OCI-M2 (cell line): ENCODE results near the gene CACNA1D.

Source experiments
- DNase-seq: peaks from one replicate; lab custom pipeline; 2025; ENCODE audit not compliant: unreplicated experiment; lab: John Stamatoyannopoulos, UW

The CACNA1D gene

DNA sequence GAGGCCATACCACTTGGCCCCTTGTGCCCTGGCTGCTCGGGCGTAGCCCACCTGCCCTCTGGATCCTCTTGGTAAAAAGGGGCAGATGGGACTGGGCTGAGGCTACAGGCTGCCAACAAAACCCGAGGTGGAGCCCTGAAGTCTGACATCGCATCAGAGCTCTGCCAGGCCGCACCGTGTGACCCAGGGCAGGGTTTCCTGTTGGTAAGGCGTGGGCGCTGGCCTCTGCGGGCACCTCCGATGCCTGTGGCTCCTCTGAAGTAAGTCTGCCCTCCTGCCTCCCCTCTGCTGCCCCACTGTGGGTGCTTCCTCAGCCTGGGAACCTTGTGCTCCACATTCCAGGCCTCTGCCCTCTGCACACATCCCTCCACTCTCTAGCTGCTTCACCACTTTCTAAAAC lies 342.9 kb downstream of the CACNA1D start:
- DNase-seq = no peak

DNA sequence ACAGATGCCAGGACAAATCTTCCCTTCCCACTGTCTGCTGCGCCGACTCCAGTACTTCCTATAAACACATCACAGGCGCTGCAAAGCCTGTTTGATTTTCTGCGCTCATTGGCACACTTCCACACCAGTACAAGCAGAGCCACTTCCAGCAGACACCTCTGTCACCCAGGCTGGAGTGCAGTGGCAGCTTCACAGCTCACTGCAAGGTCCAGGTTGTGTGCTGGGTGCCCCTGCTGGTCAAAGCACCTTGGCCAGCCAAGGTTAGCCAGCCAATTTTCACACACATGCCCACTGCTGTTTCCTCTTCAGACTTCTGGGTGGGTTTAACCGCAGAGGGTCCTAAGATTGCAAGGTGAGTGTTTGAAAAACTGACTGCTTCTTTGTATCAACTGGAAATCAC lies 346.9 kb downstream of the CACNA1D start:
- DNase-seq = no peak

DNA sequence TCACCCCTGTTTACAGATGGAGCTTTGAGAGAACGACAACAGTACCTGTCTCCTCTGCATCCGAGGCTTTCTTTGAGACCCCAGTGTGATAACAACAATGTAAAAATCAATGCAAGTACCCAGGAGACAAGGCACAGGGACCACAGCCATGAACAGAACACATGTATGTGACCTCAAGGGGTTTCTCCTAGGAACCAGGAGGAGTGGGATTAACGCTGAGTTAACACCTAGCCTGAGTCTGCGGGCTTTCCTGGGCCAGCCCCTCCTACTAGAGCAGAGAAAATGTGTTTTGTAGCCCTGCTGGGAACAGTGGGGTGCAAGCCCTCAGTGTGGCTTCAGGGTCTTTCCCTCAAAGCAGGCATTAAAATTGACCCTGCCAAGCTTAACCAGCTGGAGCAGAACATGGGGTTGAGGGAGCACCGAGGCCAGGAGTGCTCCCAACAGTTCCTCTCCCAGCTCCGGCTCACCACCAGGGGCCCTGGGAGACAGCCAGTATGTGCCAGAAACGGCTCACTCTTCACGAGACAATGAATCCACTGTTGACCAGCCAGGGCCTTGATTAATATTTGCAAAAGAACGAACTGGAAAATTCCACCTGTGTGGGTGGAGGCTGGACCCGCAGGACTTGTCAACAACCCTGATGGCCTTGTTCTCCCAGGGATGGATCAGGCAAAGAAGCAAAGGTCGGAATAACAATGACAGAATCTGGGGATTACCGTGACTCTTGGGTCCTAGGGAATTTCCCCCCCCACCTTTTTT lies 348.2 kb downstream of the CACNA1D start:
- DNase-seq = no peak

DNA sequence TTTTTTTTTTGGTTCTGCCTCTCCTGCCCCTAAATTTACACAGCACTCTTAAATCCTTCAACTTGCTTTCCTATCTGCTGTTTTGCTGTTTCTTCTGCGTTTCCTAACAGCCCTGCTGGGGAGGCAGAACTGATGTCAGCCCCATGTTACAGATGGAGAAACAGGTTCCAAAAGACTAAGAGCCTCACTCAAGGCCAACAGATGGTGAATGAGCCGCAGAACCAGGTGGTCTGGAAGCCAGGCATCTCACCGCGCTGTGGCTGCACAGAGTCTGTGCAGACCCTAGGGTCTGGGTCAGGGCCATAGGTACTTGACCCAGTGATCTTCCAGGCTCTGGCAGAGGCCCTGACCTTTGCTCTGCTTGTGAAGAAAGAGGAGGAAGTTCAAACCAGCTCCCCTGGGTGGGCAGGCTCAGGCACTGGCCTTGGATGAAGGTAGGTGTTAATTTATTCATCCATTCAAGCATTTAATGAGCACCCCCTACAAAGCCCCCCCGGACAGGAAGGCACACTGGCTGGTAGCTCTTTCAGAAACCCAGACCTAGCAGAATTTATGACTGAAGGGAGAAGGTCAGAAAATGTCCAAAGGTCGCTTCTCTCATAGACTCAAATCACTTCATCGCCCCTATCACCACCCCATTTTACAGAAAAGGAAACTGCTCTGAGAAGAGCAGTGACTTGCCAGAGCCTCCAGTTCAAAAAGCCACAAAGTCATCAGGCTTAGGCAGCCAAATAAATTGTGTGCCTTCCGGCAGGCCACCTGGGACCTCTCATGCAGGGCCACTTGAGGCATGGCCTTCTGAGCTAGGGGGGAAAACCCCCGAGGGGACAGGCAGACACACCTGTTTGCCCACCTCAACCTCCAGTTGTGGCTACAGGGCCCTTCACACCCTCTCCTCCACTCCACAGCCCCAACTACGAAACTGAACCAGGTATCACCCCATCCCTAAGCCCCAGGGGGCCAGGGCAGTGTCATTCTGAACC lies 349.1 kb downstream of the CACNA1D start:
- DNase-seq = no peak

DNA sequence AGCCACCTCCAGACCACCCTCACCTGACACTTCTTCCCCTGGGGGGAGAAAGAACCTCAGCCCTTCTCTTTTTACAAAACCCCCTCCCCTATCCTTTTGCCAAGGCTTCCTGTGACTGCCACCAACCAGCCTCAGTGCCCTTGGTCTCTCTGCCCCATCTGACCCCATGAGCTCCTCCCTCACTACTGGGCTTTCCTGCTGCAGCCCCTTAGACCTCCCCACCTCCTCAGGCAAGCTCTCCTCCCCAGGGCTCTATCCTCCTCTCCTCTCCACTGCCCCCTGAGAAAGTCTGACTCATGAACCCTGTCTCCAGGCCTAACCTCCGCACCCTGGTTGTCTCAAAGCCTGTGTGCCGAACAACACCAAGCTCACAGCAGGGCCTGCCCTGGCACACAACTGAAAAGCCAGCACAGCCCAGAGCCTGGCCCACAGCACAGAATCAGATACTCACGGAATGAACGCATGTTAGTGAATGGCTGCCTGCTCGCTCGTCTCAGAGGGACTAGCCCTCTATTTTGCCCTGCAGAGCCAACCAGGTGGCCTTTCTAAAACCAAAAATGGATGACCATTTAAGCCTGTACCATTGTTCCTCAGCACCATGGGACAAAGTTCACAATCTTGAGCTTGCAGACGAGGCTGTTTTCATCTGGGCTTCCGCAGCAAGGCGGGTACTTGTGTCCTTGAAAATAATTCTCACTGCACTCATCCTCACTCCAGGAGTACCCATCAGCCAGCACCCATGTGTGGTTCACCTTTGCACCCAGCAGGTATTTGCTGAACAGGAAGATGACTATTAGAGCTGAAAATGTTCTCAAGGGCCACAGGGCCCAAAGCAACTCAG lies 350.1 kb downstream of the CACNA1D start:
- DNase-seq = no peak

DNA sequence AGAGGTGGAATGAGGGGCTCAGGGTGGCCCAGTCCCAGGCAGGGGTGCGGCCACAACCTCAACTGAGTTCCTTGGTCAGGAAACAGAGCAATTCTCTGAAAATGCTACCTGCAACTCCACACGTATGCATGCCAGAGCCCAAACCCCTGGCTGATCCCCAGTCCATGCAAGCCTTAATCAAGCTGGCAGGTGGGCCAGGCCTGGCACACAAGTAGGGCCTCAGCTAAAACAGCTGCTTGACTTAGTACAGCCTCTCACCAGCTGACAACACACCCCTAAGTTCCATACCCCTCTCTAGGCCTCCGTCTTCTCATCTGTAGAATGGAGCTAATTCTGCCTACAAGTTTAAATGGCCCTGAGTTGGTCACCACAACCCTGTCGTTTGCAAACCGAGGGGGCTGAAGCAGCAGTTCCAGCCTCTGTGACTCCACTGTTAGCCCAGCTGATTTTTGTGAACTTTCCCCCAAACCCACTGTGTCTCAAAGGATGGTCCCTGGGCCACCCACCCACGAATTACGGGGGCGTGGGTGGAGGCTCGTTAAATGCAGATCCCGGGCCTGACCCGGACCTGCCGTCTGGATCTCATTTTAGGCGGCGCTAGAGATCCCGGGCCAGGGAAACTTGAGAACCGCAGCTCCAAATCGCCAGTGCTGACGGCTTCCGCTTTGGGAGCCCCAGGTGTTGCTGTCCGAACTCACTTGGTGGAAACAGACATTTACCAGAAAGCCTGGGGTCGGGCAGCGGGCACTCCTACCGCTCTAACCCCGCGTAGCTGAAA lies 350.9 kb downstream of the CACNA1D start:
- DNase-seq = no peak

DNA sequence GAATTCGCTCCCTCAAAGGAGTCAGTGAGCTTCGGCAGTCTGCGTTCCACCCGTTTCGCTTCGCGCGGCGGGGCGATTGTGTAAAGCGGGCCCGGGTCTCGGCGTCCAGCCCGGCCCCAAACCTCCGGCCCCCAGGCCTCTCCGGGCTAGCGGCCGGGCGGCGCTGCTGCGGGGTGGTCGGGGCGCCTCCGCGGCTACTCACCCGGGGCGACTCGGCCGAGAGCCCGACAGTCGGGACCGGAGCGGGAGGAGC lies 351.4 kb downstream of the CACNA1D start:
- no peak for DNase-seq

DNA sequence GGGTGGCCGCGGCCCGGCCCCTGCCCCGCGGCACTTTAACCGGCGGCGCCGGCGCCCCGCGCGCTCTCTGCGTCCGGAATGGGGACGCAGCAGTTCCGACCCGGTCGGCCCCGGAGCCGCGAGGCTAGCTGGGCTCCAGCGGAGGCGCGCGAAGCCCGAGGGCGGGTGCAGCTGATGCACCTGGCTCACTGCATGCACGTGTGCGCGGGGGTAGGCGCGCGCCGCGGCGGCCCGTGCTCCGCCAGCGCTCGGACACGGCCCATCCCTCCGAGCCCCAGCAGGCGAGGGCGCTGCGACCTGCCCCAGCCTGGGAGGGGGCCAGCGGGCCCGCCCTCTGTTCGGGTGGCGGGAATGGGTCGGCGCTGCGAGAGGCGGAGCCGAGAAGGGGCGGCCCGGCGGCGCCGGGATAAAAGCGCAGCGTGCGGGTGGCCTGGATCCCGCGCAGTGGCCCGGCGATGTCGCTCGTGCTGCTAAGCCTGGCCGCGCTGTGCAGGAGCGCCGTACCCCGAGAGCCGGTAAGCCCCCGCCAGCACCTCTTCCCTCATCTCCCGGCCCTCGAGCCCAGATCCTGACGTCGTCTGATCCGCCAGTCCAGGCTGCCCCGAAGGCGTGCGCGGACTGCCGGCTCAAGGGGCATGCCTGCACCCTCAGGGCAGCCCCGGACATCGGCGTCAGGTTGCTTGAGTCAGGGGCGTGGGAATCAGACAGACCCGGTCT lies 351.9 kb downstream of the CACNA1D start, which contains the start of the genes CHDH and IL17RB:
TSS of gene CHDH (minus strand) at position 286 of the 717 bp plus-strand sequence. CDS start 22,411 bp downstream, outside the sequence.
TSS of gene IL17RB (plus strand) at position 435 of the 717 bp plus-strand sequence. CDS start at position 456, 21 bp downstream.
- DNase-seq = no peak

DNA sequence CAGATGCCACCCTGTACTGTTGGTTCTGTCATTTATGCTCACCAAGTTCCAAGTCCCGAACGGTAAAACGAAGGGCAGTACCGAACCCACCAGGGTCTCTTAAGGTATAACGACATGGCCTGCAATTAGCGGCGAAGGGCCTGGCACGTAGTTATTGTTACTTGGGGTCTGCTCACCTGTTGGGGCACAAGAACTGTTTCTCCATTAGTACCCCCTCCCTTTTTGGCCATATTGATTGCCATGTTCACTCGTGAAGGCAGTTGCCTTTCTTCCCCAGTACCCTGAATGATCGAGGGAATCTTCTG lies 352.4 kb downstream of the CACNA1D start:
- no peak for DNase-seq

DNA sequence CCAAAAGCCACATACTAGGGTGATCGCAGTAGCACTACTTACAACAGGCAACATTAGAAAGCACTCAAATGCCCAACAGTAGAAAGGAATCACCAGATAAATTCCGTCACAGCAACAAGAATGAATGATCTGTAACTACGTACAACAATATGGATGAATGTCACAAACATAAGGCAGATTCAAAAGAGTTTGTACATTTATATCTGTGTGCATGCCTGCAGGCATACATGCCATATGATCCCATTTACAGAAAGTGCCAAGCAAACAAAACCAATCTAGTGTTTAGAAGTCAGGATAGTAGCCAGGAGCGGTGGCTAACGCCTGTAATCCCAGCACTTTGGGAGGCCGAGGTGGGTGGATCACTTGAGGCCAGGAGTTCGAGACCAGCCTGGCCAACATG lies 355.5 kb downstream of the CACNA1D start:
- DNase-seq = no peak

DNA sequence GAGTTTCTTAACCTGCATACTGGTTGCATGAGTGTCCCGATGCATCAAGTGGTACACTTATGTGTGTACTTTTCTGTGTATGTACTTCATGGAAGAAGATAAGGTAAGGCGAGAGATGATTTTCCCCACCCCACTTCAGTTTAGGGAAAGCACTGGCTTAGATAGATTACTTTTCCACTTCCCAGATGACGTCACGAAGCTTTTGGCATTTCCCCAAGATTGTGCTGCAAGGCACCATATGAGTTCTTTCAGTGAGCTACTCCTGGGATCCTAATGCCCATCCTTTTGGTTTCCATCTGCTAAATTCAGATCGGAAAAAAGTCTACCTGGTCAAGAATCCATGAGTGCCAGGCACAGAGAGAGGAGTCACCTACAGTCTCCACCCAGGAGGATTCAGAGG lies 356.5 kb downstream of the CACNA1D start:
- no peak for DNase-seq

DNA sequence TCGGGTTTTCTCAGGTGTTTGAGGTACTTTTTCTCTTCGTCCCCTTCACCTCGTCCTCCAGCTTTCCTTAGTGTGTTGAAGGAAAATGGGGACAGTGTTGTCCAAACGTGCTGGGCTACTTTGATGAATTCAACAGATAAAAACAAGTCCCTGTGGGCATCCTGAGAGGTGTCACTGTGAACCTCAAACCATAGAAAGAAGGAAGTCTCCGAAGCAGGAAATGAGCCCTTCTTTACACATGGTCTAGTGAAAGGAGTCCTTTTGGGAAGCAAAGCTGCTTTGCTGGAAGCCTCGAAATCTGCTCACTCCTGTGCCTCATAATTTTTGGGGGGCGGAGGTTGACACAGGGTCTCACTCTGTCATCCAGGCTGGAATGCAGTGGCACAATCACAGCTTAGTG lies 362.6 kb downstream of the CACNA1D start:
- DNase-seq = no peak

DNA sequence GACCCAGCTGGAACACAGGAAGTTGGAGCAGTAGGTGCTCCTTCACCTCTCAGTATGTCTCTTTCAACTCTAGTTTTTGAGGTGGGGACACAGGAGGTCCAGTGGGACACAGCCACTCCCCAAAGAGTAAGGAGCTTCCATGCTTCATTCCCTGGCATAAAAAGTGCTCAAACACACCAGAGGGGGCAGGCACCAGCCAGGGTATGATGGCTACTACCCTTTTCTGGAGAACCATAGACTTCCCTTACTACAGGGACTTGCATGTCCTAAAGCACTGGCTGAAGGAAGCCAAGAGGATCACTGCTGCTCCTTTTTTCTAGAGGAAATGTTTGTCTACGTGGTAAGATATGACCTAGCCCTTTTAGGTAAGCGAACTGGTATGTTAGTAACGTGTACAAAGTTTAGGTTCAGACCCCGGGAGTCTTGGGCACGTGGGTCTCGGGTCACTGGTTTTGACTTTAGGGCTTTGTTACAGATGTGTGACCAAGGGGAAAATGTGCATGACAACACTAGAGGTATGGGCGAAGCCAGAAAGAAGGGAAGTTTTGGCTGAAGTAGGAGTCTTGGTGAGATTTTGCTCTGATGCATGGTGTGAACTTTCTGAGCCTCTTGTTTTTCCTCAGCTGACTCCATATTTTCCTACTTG lies 363.8 kb downstream of the CACNA1D start:
- DNase-seq = no peak

DNA sequence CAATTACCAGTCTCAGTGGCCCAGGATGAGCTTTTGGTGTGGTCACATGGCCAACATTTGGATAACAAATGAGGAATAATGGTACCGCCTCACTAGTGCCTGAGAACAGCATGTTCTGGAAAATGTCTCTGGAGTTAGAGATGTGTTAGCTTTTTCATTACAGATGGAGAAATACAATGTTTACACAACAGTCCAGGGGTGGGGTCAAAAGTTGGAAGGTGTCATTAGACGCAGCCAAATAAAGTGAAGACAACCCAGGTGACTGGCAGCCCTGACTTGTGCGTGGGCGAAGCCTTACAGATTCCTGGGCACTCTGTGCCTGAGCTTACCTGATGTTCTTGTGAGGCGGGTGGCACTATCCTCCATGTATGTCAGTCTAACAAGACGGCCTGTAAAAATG lies 364.8 kb downstream of the CACNA1D start:
- no peak for DNase-seq

DNA sequence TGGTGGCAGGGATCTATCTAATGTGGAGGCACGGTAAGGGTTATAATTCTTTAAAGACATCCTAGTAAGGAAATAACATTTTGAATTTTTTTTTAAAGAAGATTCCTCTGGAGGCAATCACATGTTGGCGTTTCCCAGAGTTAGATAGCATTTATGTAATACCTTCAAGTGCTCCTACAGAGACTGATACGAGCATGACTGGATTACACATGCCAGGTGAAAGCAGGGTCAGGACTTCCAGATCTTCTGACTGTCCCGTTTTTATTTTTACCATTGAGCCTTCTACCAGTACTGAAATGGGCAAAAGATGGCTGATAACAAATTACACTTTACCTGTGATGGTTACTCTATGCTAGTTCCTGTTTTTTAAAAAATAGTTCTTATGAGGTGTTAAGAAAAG lies 365.8 kb downstream of the CACNA1D start:
- DNase-seq = no peak

DNA sequence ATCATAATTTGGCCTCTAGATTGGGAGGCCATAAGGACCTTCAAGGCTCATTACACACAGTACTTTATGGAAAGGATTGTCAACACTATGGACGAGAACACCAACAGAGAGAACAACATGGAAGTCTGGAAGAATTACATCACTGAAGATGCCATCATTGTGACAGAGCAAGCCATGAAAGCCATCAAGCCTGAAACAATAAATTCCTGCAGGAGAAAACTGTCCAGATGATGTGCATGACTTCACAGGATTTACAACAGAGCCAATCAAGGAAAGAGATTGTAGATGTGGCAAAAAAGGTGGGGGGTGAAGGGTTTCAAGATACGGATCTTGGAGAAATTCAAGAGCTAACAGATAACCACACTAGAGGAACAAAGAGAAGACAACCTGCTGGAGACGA lies 367.8 kb downstream of the CACNA1D start:
- DNase-seq = no peak

DNA sequence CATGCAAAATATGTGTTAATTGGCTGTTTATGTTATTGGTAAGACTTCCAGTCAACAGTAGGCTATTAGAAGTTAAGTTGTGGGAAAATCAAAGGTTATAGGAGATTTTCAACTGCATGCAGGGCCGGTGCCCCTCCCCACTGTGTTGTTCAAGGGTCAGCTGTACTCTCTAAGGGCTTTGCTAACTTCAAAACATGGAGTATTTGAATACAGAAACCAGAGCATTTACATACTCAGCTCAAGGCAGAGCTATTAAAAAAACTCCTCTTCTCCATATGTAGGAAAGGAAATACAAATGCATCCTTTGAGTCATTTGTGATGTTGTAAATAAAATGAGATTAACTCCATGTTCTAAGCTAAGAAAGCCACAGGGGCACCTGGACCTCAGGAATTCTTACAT lies 368.7 kb downstream of the CACNA1D start:
- no peak for DNase-seq
